Measurements from ENCODE around the gene INTS6. TPM values are rescaled to one million over a fixed set of nuclear protein-coding genes. Genes with fewer than 3 reads are reported as not detected.

Gene INTS6
- total and polyA plus RNA-seq, 2 donors (not counting 1 experiment from before 2014, with no cell fraction given) = 15.4 to 74.7 TPM

- Histone ChIP-seq H3K36me3 (replicated peaks in 1 of 2; ENCODE audit: control extremely low read depth in 1 of 2, control insufficient read depth in 1 of 2, extremely low read depth in 1 of 2, insufficient read depth in 2 of 2, low read length in 1 of 2) (no peaks in the 10 kb centered on the region), H3K27ac (ENCODE audit: low read length in 2 of 2) (no peak overlapping the region), H3K27me3 (replicated peaks in 1 of 4; ENCODE audit: control extremely low read depth in 1 of 4, control insufficient read depth in 3 of 4, insufficient read depth in 4 of 4, low read length in 3 of 4) (no peaks in the 10 kb centered on the region), H3K4me2 (replicated peaks; ENCODE audit: low read depth, low read length, poor library complexity, severe bottlenecking) (no peak overlapping the region), H3K9me3 (ENCODE audit: control extremely low read depth in 1 of 3, control insufficient read depth in 2 of 3, insufficient read depth in 1 of 3, low read length in 2 of 3) (no peaks in the 10 kb centered on the region), H2AFZ (ENCODE audit: insufficient read depth, low read depth, low read length, poor library complexity, severe bottlenecking) (no peak overlapping the region), H4K20me1 (ENCODE audit: control insufficient read depth, insufficient read depth, low read length, poor library complexity, severe bottlenecking) (no peaks in the 10 kb centered on the region), H3K9ac (ENCODE audit: low read length) (no peak overlapping the region), H3K79me2 (ENCODE audit: control insufficient read depth, insufficient read depth, low read length) (no peaks in the 10 kb centered on the region), H3K4me1 (ENCODE audit: control insufficient read depth in 2 of 2, insufficient read depth in 2 of 2, low read length in 2 of 2) (peaks cover 3 to 12% of the 10 kb centered on the region in 2 donors), H3K4me3 (ENCODE audit: control extremely low read depth in 1 of 5, extremely low read depth in 1 of 5, insufficient read depth in 1 of 5, low read depth in 2 of 5, low read length in 4 of 5) (no peak overlapping the region)
- intact Hi-C loops (cut with micrococcal nuclease) = no loop called here
- WGBS (ENCODE audit: insufficient coverage) = 100% methylated on average over 1 of the region's 6 CpGs
- no peak for TF ChIP-seq CTCF (IDR thresholded peaks at IDR 0.05)
- TF ChIP-seq EZH2 (IDR thresholded peaks at IDR 0.05; ENCODE audit: borderline replicate concordance, insufficient read depth, low read depth, low read length, poor library complexity, severe bottlenecking) = no peak
- no peak for DNase-seq
- Mint-ChIP-seq H3K27ac (no peak overlapping the region), H3K27me3 (no peaks in the 10 kb centered on the region), H3K9me3 (ENCODE audit: insufficient read depth) (no peaks in the 10 kb centered on the region), H3K4me3 (no peak overlapping the region), H3K4me1 (peaks cover 13% of the 10 kb centered on the region)
- POLR2A ChIA-PET = no interaction called here
- CTCF ChIA-PET = no interaction called here
- ATAC-seq (ENCODE audit: low read depth) = no peak
Observed at GRCh38 chr13:51325837-51326236, 127.0 kb downstream of the INTS6 start.

- WGBS (ENCODE audit: insufficient coverage) = 9% methylated on average over 9 of the region's 14 CpGs
- CTCF ChIA-PET = no interaction called here
- Histone ChIP-seq H3K9ac (ENCODE audit: low read length) (no peak overlapping the region), H3K9me3 (ENCODE audit: control extremely low read depth in 1 of 3, control insufficient read depth in 2 of 3, insufficient read depth in 1 of 3, low read length in 2 of 3) (no peaks in the 10 kb centered on the region), H3K4me3 (ENCODE audit: control extremely low read depth in 1 of 5, extremely low read depth in 1 of 5, insufficient read depth in 1 of 5, low read depth in 2 of 5, low read length in 4 of 5) (no peak overlapping the region), H3K27me3 (replicated peaks in 1 of 4; ENCODE audit: control extremely low read depth in 1 of 4, control insufficient read depth in 3 of 4, insufficient read depth in 4 of 4, low read length in 3 of 4) (no peaks in the 10 kb centered on the region), H4K20me1 (ENCODE audit: control insufficient read depth, insufficient read depth, low read length, poor library complexity, severe bottlenecking) (no peaks in the 10 kb centered on the region), H3K36me3 (replicated peaks in 1 of 2; ENCODE audit: control extremely low read depth in 1 of 2, control insufficient read depth in 1 of 2, extremely low read depth in 1 of 2, insufficient read depth in 2 of 2, low read length in 1 of 2) (no peaks in the 10 kb centered on the region), H3K79me2 (ENCODE audit: control insufficient read depth, insufficient read depth, low read length) (no peaks in the 10 kb centered on the region), H3K4me2 (replicated peaks; ENCODE audit: low read depth, low read length, poor library complexity, severe bottlenecking) (no peak overlapping the region), H3K4me1 (ENCODE audit: control insufficient read depth in 2 of 2, insufficient read depth in 2 of 2, low read length in 2 of 2) (peaks cover 0 to 6% of the 10 kb centered on the region in 2 donors), H3K27ac (ENCODE audit: low read length in 2 of 2) (no peak overlapping the region), H2AFZ (ENCODE audit: insufficient read depth, low read depth, low read length, poor library complexity, severe bottlenecking) (no peak overlapping the region)
- ATAC-seq (ENCODE audit: low read depth) (peak; percentile 14), DNase-seq (no peak)
- TF ChIP-seq CTCF (IDR thresholded peaks at IDR 0.05) (no peak), EZH2 (IDR thresholded peaks at IDR 0.05; ENCODE audit: borderline replicate concordance, insufficient read depth, low read depth, low read length, poor library complexity, severe bottlenecking) (no peak)
- Mint-ChIP-seq H3K27ac (no peak overlapping the region), H3K9me3 (ENCODE audit: insufficient read depth) (no peaks in the 10 kb centered on the region), H3K27me3 (no peaks in the 10 kb centered on the region), H3K4me1 (peaks cover 9% of the 10 kb centered on the region), H3K4me3 (no peak overlapping the region)
- POLR2A ChIA-PET = no interaction called here
- intact Hi-C loops (cut with micrococcal nuclease) = no loop called here
Observed at GRCh38 chr13:51324714-51325420, 128.0 kb downstream of the INTS6 start.

All from B cell (primary cell).